Gastrocnemius medialis (tissue), 4 donors: Measurements from ENCODE around the gene COL11A2. TPM values are rescaled to one million over a fixed set of nuclear protein-coding genes. Genes with fewer than 3 reads are reported as not detected.

Experiments used
- ATAC-seq, 2 donors: fragments of 150-250 bp; one replicate each; pipeline ENCODE4 v1.9.1; 2016
- DNase-seq, 2 donors: peaks; one replicate each; pipeline ENCODE4 v3.0.0-alpha.2; 2019
- H3K27ac ChIP-seq, 4 donors: fragments of 200-600 bp; sonication (generic); 1 replicate in 1 of 4; 2 replicates in 3 of 4; pipeline ENCODE4 v1.5.1; 2016 to 2018; ENCODE audit warnings: mild to moderate bottlenecking in 2 of 4, moderate library complexity in 1 of 4
- H3K27me3 ChIP-seq, 3 donors: fragments of 200-600 bp; sonication (generic) in 2 of 3; 1 replicate in 1 of 3; 2 replicates in 2 of 3; pipeline versions ENCODE4 v1.5.1 to v1.6.0; 2016 to 2019; ENCODE audit warnings: mild to moderate bottlenecking in 1 of 3, moderate library complexity in 1 of 3
- H3K36me3 ChIP-seq, 2 donors: fragments of 200-600 bp; sonication (generic) in 1 of 2; one replicate each; pipeline ENCODE4 v1.5.1; 2017 to 2018
- H3K4me1 ChIP-seq, 2 donors: fragments of 200-600 bp; sonication (generic) in 1 of 2; one replicate each; pipeline ENCODE4 v1.5.1; 2016 to 2017; ENCODE audit warnings: mild to moderate bottlenecking in 2 of 2
- H3K4me3 ChIP-seq, 4 donors: fragments of 200-600 bp; sonication (generic) in 3 of 4; 1 replicate in 1 of 4; 2 replicates in 3 of 4; pipeline ENCODE4 v1.5.1; 2016 to 2019; ENCODE audit warnings: mild to moderate bottlenecking in 2 of 4
- H3K9me3 ChIP-seq, 3 donors: fragments of 200-600 bp; sonication (generic) in 2 of 3; 1 replicate in 1 of 3; 2 replicates in 2 of 3; pipeline ENCODE4 v1.5.1; 2016 to 2019
- POLR2A ChIP-seq, 2 donors: fragments of 450-650 bp; IDR thresholded peaks; one replicate each; pipeline ENCODE4 v1.6.1; 2017; ENCODE audit warnings: antibody characterized with exemption in 2 of 2, mild to moderate bottlenecking in 2 of 2, moderate library complexity in 2 of 2
- in situ Hi-C, 4 donors: fragments of 200-750 bp; cut with MboI; loops; one replicate each; pipeline versions ENCODE4 v1.15.0 to v1.8.0; 2017; ENCODE audit warnings: low sequenced_read_pairs in 4 of 4
- intact Hi-C: fragments of 100-400 bp; cut with DNase I; formaldehyde crosslinking; loops from one replicate; pipeline ENCODE4 v1.15.1; 2023; ENCODE audit warnings: low total_unique reads
- total RNA-seq, 4 donors: library from RNA; depleted of rRNA; stranded (reverse); fragments of >200 nt; gene quantifications; one replicate each; pipeline versions ENCODE4 v1.1.0 to v1.2.3, GENCODE V29; 2016
- TF ChIP-seq, protein P1 (sequence below), 5 experiments: fragments of 450-650 bp in 3 of 5; fragments of 200-600 bp in 2 of 5; sonication (generic) in 2 of 5; IDR thresholded peaks in 4 of 5; conservative IDR thresholded peaks in 1 of 5; 1 replicate in 4 of 5; 2 replicates in 1 of 5; pipeline ENCODE4 v1.5.1; 2016 to 2019; ENCODE audit warnings: antibody characterized with exemption in 5 of 5, mild to moderate bottlenecking in 3 of 5, moderate library complexity in 3 of 5

The COL11A2 gene
- total RNA-seq, 4 donors from 2014 or later: 0.31 to 0.92 (median 0.47) TPM

DNA sequence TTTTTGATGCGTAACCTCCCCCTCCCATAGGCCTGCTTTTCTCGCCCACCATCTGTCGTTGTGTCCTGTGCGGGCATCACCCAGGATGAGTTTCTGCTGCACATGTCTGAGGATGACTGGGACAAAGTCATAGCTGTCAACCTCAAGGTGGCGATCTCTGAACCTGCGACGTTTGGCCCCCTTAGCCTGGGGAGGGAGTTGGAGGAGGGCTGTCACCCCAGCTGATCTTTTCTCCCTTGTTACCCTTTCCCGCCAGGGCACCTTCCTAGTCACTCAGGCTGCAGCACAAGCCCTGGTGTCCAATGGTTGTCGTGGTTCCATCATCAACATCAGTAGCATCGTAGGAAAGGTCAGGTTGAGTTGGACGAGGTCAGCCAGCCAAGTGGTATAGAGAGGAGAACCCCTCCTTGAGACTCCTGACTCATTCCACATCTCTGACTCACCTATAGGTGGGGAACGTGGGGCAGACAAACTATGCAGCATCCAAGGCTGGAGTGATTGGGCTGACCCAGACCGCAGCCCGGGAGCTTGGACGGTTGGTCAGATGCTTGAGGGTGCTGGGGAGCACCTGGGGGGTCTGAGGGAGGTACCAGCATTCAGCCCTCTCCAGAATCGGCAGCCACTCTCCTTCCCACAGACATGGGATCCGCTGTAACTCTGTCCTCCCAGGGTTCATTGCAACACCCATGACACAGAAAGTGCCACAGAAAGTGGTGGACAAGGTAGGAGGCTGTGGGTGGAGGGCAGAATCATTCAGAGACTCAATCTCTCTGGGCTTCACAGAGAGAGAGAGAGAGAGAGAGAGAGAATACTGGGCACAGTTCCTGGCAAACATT is 13.1 kb upstream of the COL11A2 start:
- peaks cover 0 to 33% of the 10 kb centered on the region in 2 donors for H3K36me3 ChIP-seq
- ATAC-seq: no peak
- no peak for TF ChIP-seq POLR2A (IDR thresholded peaks at IDR 0.05)
- TF ChIP-seq, protein P1, sequence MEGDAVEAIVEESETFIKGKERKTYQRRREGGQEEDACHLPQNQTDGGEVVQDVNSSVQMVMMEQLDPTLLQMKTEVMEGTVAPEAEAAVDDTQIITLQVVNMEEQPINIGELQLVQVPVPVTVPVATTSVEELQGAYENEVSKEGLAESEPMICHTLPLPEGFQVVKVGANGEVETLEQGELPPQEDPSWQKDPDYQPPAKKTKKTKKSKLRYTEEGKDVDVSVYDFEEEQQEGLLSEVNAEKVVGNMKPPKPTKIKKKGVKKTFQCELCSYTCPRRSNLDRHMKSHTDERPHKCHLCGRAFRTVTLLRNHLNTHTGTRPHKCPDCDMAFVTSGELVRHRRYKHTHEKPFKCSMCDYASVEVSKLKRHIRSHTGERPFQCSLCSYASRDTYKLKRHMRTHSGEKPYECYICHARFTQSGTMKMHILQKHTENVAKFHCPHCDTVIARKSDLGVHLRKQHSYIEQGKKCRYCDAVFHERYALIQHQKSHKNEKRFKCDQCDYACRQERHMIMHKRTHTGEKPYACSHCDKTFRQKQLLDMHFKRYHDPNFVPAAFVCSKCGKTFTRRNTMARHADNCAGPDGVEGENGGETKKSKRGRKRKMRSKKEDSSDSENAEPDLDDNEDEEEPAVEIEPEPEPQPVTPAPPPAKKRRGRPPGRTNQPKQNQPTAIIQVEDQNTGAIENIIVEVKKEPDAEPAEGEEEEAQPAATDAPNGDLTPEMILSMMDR (IDR thresholded peaks at IDR 0.05 in 4 of 5, conservative IDR thresholded peaks at IDR 0.05 in 1 of 5): no peak
- H3K9me3 ChIP-seq: no peaks in the 10 kb centered on the region
- no peak for DNase-seq
- peak overlapping the region; percentile 75 to 89 (median 82) for H3K27ac ChIP-seq
- intact Hi-C loops: no loop called here
- H3K27me3 ChIP-seq: no peaks in the 10 kb centered on the region
- peaks cover 30 to 46% of the 10 kb centered on the region in 2 donors for H3K4me1 ChIP-seq
- H3K4me3 ChIP-seq: peak overlapping the region; percentile 70 to 91 (median 82)
- in situ Hi-C loops: no loop called here

DNA sequence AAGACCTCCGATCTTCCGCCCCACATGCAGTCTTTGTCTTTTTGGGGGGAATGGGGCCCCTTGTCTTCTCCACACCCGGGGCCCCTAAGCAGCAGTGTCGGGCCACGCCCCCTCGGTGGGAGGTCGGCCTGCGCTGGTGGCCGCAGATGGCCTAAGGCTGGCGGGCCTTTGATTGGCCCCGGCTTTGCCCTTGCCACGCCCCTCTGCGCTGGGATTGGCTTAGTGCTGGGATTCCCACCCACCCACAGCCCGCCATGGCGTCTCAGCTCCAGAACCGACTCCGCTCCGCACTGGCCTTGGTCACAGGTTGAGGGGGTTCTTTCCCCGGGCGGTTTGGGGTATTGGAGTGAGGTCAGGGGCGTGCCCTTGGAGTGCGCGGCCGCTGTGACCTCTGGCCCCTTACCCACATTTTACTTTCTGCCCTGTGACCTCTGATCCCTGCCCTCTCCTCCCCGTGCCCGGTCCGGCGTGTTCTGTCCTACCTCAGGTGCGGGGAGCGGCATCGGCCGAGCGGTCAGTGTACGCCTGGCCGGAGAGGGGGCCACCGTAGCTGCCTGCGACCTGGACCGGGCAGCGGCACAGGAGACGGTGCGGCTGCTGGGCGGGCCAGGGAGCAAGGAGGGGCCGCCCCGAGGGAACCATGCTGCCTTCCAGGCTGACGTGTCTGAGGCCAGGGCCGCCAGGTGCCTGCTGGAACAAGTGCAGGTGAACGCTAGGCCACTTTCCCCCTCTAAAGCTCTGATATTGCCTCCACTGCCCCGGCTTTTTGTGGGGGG is 12.3 kb upstream of the COL11A2 start, which contains the start of gene HSD17B8:
Gene HSD17B8 (plus strand): TSS at position 241 of the 776 bp plus-strand sequence. CDS start 14 bp downstream, at position 255.
- H3K27me3 ChIP-seq: no peaks in the 10 kb centered on the region
- intact Hi-C loops: loop anchor here (5.0 kb wide), 3 partner anchors 213 to 1077 kb away; partner anchors contain the start of genes ATF6B and CUTA
- peaks cover 0 to 25% of the 10 kb centered on the region in 2 donors for H3K36me3 ChIP-seq
- in situ Hi-C loops: no loop called here
- peaks cover 30 to 48% of the 10 kb centered on the region in 2 donors for H3K4me1 ChIP-seq
- H3K9me3 ChIP-seq: no peaks in the 10 kb centered on the region
- H3K27ac ChIP-seq: peak within 1 kb of the TSS; percentile 75 to 89 (median 82)
- TF ChIP-seq POLR2A (IDR thresholded peaks at IDR 0.05): peak; percentile 34 to 35
- TF ChIP-seq, protein P1 (IDR thresholded peaks at IDR 0.05 in 4 of 5, conservative IDR thresholded peaks at IDR 0.05 in 1 of 5): no peak
- ATAC-seq (peak; percentile 46 to 52), DNase-seq (peak; percentile 92 to 94)
- H3K4me3 ChIP-seq: peak within 1 kb of the TSS; percentile 70 to 91 (median 82)

GRCh38 chr6:33204165-33204414 is 11.8 kb upstream of the COL11A2 start:
- peak overlapping the region; percentile 70 to 91 (median 82) for H3K4me3 ChIP-seq
- no peak for ATAC-seq
- H3K36me3 ChIP-seq: peaks cover 0 to 23% of the 10 kb centered on the region in 2 donors
- no peak for DNase-seq
- TF ChIP-seq, protein P1 (IDR thresholded peaks at IDR 0.05 in 4 of 5, conservative IDR thresholded peaks at IDR 0.05 in 1 of 5): no peak
- no peak for TF ChIP-seq POLR2A (IDR thresholded peaks at IDR 0.05)
- in situ Hi-C loops (no loop called here), intact Hi-C loops (loop anchor here (5.0 kb wide), 3 partner anchors 213 to 1077 kb away; partner anchors contain the start of genes ATF6B and CUTA)
- H3K27me3 ChIP-seq: no peaks in the 10 kb centered on the region
- peaks cover 35 to 53% of the 10 kb centered on the region in 2 donors for H3K4me1 ChIP-seq
- H3K9me3 ChIP-seq: no peaks in the 10 kb centered on the region
- H3K27ac ChIP-seq: peak overlapping the region; percentile 75 to 89 (median 82)

DNA sequence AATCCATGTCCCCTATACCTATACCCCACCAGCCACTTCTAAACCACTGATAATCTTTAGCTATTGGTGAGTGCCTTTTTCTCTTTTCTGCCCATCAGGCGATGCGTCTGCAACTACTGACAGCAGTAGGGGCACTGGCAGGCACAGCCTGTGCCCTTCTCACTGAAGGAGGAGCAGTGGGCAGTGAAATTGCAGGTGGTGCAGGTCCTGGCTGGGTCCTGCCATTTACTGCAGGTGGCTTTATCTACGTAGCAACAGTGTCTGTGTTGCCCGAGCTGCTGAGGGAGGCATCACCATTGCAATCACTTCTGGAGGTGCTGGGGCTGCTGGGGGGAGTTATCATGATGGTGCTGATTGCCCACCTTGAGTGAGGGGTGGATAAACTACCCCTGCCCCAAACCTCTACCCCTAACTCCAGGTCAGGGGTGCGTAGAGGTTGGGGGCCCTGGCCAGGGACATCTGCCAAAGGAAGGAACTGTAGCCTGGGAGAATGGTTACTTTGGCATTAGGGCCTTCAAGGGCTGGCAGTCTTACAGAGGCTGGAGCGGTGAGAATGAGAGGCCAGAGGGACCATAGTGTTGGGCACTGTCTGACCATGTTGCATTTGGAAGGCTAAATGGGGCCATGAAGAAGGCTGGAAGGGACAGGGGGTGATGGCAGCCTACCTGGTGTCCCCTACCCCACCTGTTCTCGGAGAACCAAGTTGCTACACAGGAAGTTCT is 11.3 kb upstream of the COL11A2 start:
- no peak for TF ChIP-seq POLR2A (IDR thresholded peaks at IDR 0.05)
- TF ChIP-seq, protein P1 (IDR thresholded peaks at IDR 0.05 in 4 of 5, conservative IDR thresholded peaks at IDR 0.05 in 1 of 5): no peak
- H3K4me1 ChIP-seq: peaks cover 39 to 53% of the 10 kb centered on the region in 2 donors
- no peaks in the 10 kb centered on the region for H3K9me3 ChIP-seq
- peak overlapping the region in 3 of 4 donors; percentile 82 to 89 (median 83) for H3K27ac ChIP-seq
- in situ Hi-C loops: no loop called here
- intact Hi-C loops: loop anchor here (5.0 kb wide), 3 partner anchors 214 to 1076 kb away; partner anchors contain the start of genes ATF6B and CUTA
- DNase-seq (no peak), ATAC-seq (no peak)
- H3K36me3 ChIP-seq: peaks cover 0 to 23% of the 10 kb centered on the region in 2 donors
- no peaks in the 10 kb centered on the region for H3K27me3 ChIP-seq
- peak overlapping the region in 1 of 4 donors; percentile 70 for H3K4me3 ChIP-seq
